ENCODE results near the gene PPTC7.
A peak's percentile ranks its signal among the peaks of the same experiment; 100 is the strongest.
"Not testable (repeated sequence)": the region's sequence is repeated elsewhere in the genome, so short reads cannot be mapped to it uniquely, and the experiment has no call there.

The PPTC7 gene

GRCh38 chr12:110597885-110598284, 14.8 kb upstream of the PPTC7 start:
- no peak for DNase-seq (ENCODE audit: extremely low read depth, low read depth)
- TF ChIP-seq CTCF (IDR thresholded peaks at IDR 0.05; ENCODE audit: low read depth, low read length), result no peak

- not testable (repeated sequence) for DNase-seq (ENCODE audit: extremely low read depth, low read depth)
Observed at GRCh38 chr12:110592919-110593318, 9.8 kb upstream of the PPTC7 start.

- no peak for DNase-seq (ENCODE audit: extremely low read depth, low read depth)
- TF ChIP-seq CTCF (IDR thresholded peaks at IDR 0.05; ENCODE audit: low read depth, low read length), result no peak
Observed at GRCh38 chr12:110592078-110592477, 9.0 kb upstream of the PPTC7 start.

GRCh38 chr12:110591451-110592051, 8.4 kb upstream of the PPTC7 start:
- TF ChIP-seq CTCF (IDR thresholded peaks at IDR 0.05; ENCODE audit: low read depth, low read length), result no peak
- DNase-seq (ENCODE audit: extremely low read depth, low read depth), result no peak

- TF ChIP-seq CTCF (IDR thresholded peaks at IDR 0.05; ENCODE audit: low read depth, low read length), result no peak
- DNase-seq (ENCODE audit: extremely low read depth, low read depth), result peak; percentile 82
Observed at GRCh38 chr12:110590806-110591326, 7.7 kb upstream of the PPTC7 start.

GRCh38 chr12:110590059-110590458, 6.9 kb upstream of the PPTC7 start:
- DNase-seq (ENCODE audit: extremely low read depth, low read depth), result no peak
- TF ChIP-seq CTCF (IDR thresholded peaks at IDR 0.05; ENCODE audit: low read depth, low read length), result no peak

- not testable (repeated sequence) for DNase-seq (ENCODE audit: extremely low read depth, low read depth)
Observed at GRCh38 chr12:110587102-110587501, 4.0 kb upstream of the PPTC7 start.

- no peak for DNase-seq (ENCODE audit: extremely low read depth, low read depth)
Observed at GRCh38 chr12:110585231-110585799, 2.2 kb upstream of the PPTC7 start.

More at GRCh38 chr12:110585231-110585799, 2.2 kb upstream of the PPTC7 start:
- no peak for TF ChIP-seq CTCF (IDR thresholded peaks at IDR 0.05; ENCODE audit: low read depth, low read length)
